Brain microvascular endothelial cell (primary cell): Measurements from ENCODE around the gene SRPX2.

Experiments
- DNase-seq: peaks from one replicate; pipeline ENCODE4 v3.0.0-alpha.2; 2020
- H3K27ac ChIP-seq: fragments of 250-450 bp; sonication (Bioruptor Pico); 2 replicates; pipeline ENCODE4 v1.5.1; 2020; ENCODE audit warnings: mild to moderate bottlenecking, moderate library complexity
- H3K27me3 ChIP-seq: fragments of 250-450 bp; sonication (Bioruptor Pico); replicated peaks from 2 replicates; pipeline ENCODE4 v1.5.1; 2020; ENCODE audit warnings: mild to moderate bottlenecking
- H3K36me3 ChIP-seq: fragments of 250-450 bp; sonication (Bioruptor Pico); replicated peaks from 2 replicates; pipeline ENCODE4 v1.5.1; 2020; ENCODE audit warnings: mild to moderate bottlenecking
- H3K4me3 ChIP-seq: 2 replicates; pipeline ENCODE4 v1.5.1; 2011; ENCODE audit warnings: low read depth, mild to moderate bottlenecking, control low read depth, low read length, moderate library complexity
- in situ Hi-C: cut with HindIII; loops from 2 replicates; pipeline ENCODE4 v1.10.0; 2017; ENCODE audit warnings: low sequenced_read_pairs, low pct_ligation_motif_present
- TF ChIP-seq, protein P1 (sequence below): IDR thresholded peaks from 2 replicates; pipeline ENCODE4 v1.5.1; 2011; ENCODE audit warnings: low read depth, mild to moderate bottlenecking, moderate library complexity, low read length, control low read depth, inconsistent platforms; ENCODE audit errors: missing control alignments

Gene SRPX2

DNA sequence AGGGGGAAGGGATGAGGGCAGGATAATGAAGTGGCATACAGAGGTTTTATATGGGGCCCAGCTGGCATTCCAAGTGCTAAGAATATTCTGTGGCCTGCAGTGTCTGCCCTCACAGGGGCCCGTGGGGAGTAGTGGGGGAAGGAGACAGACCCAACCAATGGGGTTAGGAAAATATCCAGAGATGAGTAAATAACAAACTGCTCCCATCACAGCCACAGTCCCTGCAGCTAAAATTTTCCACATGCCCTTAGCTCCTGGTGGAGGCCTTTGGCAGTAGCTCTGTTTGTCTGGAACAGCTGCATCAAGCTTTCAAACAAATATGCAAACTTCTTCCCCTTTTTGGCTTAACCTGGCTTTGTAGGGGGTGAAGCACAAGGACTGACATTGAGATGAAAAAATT lies 3.1 kb downstream of the SRPX2 start:
- Histone ChIP-seq H3K27me3 (no peaks in the 10 kb centered on the region), H3K36me3 (peaks cover 2% of the 10 kb centered on the region), H3K27ac (peak overlapping the region; percentile 94), H3K4me3 (no peak overlapping the region)
- TF ChIP-seq, protein P1, sequence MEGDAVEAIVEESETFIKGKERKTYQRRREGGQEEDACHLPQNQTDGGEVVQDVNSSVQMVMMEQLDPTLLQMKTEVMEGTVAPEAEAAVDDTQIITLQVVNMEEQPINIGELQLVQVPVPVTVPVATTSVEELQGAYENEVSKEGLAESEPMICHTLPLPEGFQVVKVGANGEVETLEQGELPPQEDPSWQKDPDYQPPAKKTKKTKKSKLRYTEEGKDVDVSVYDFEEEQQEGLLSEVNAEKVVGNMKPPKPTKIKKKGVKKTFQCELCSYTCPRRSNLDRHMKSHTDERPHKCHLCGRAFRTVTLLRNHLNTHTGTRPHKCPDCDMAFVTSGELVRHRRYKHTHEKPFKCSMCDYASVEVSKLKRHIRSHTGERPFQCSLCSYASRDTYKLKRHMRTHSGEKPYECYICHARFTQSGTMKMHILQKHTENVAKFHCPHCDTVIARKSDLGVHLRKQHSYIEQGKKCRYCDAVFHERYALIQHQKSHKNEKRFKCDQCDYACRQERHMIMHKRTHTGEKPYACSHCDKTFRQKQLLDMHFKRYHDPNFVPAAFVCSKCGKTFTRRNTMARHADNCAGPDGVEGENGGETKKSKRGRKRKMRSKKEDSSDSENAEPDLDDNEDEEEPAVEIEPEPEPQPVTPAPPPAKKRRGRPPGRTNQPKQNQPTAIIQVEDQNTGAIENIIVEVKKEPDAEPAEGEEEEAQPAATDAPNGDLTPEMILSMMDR, result peak; percentile 35
- in situ Hi-C loops, result no loop called here
- no peak for DNase-seq

- H3K27ac ChIP-seq, result peak overlapping the region; percentile 94
- H3K27me3 ChIP-seq, result no peaks in the 10 kb centered on the region
- no peak for DNase-seq
- H3K36me3 ChIP-seq, result peaks cover 2% of the 10 kb centered on the region
- H3K4me3 ChIP-seq, result no peak overlapping the region
- TF ChIP-seq, protein P1, result no peak
- in situ Hi-C loops, result no loop called here
Observed at GRCh38 chrX:100647739-100648138, 3.7 kb downstream of the SRPX2 start.

- no peak overlapping the region for H3K4me3 ChIP-seq
Observed at GRCh38 chrX:100648458-100649417, 4.7 kb downstream of the SRPX2 start.

DNA sequence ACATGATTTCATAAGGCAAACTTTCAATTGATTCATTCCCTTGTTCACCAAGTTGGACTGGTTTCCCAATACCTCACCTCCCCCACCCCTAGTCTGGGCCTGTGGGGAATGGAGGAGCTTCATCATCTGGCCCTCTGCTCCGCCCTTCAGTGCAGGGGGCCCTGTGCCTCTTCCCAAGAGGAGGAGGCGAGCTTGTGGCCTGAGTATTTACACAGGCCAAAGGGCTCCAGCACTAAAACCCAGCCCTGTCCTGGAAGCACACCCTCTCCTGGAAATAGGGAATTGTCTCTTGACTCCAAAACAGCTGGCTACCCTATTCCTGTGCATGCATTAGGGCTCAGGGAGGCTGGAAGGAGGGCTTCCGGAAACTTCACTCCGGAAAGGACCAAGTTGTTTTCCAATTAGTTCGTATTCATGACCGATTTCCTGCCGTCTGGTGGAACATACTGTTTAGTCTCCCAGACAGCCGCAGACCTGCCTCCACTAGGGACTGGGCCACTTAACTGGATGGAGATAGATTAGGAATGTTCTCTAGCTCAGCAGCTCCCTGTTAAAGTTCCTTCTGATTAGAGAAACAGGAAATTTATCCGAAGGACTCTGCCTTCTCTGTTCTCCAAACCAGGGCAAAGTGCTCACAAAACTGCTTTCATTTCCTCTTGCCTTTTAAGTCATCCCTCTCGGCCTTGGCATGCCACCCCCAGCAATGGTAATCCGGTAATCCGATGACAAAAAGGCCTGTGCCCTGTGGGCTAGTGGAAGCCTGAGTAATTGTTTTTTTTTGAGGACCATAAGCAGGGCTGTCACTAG lies 5.8 kb downstream of the SRPX2 start:
- Histone ChIP-seq H3K36me3 (peaks cover 9% of the 10 kb centered on the region), H3K4me3 (peak overlapping the region; percentile 12), H3K27ac (peak overlapping the region; percentile 94), H3K27me3 (no peaks in the 10 kb centered on the region)
- peak; percentile 83 for DNase-seq
- TF ChIP-seq, protein P1, result no peak
- in situ Hi-C loops, result no loop called here

More at GRCh38 chrX:100648458-100649417, 4.7 kb downstream of the SRPX2 start:
- in situ Hi-C loops, result no loop called here
- TF ChIP-seq, protein P1, result no peak
- DNase-seq, result peak; percentile 82
- H3K27ac ChIP-seq, result peak overlapping the region; percentile 94
- peaks cover 6% of the 10 kb centered on the region for H3K36me3 ChIP-seq
- no peaks in the 10 kb centered on the region for H3K27me3 ChIP-seq

DNA sequence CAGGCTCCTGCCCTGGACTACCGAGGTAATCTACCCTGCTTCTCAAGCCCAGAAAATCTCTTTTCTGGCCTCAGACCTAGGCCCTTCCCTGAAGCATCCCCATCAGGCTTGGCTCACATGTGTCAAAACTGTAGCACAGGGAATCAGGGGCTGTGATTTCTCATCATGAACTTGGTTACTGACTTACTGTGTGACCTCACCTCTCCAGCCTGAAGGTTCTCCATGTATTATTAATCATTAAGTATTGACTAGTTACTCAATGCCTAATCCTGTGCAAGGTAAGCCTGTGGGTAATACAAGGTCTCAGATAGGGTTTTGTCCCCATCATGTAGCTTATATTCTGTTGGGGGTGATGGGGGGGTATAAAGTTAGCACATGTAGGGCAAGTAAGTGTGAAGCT lies 6.8 kb downstream of the SRPX2 start:
- Histone ChIP-seq H3K4me3 (no peak overlapping the region), H3K27me3 (no peaks in the 10 kb centered on the region), H3K36me3 (peaks cover 9% of the 10 kb centered on the region), H3K27ac (peak overlapping the region; percentile 94)
- TF ChIP-seq, protein P1, result no peak
- no peak for DNase-seq
- in situ Hi-C loops, result no loop called here
